Cardiac muscle cell (in vitro differentiated cells and primary cell): ENCODE results near the gene LPIN3. TPM values are rescaled to one million over a fixed set of nuclear protein-coding genes. Genes with fewer than 3 reads are reported as not detected.

Experiments
- DNase-seq, 2 donors: peaks; one replicate each; pipeline versions ENCODE4 v3.0.0 to v3.0.0-alpha.2; 2010 to 2017; ENCODE audit warnings: low read depth in 1 of 2, low spot score in 1 of 2
- H3K27ac ChIP-seq: fragments of 200-600 bp; sonication (generic); 2 replicates; pipeline ENCODE4 v1.5.1; 2016
- H3K27me3 ChIP-seq: fragments of 200-600 bp; sonication (generic); 2 replicates; pipeline ENCODE4 v1.6.0; 2016; ENCODE audit warnings: control low read depth
- H3K36me3 ChIP-seq: fragments of 200-600 bp; sonication (generic); 2 replicates; pipeline ENCODE4 v1.5.1; 2016; ENCODE audit warnings: control low read depth
- H3K4me1 ChIP-seq: fragments of 200-600 bp; sonication (generic); 2 replicates; pipeline ENCODE4 v1.8.1; 2017; ENCODE audit warnings: low read depth, mild to moderate bottlenecking, mixed run types
- H3K4me3 ChIP-seq: fragments of 200-600 bp; sonication (generic); 2 replicates; pipeline ENCODE4 v1.5.1; 2016; ENCODE audit warnings: mild to moderate bottlenecking
- H3K9me3 ChIP-seq: fragments of 200-600 bp; sonication (generic); 2 replicates; pipeline ENCODE4 v1.5.1; 2017; ENCODE audit warnings: low read depth, mild to moderate bottlenecking, control low read depth
- polyA plus RNA-seq: library from polyadenylated mRNA; unstranded; fragments of >200 nt; fragmentation: Nextera tagmentation; extraction: Ambion mirVana; gene quantifications from 2 replicates; pipeline ENCODE4 v1.2.1, GENCODE V29; 2016
- total RNA-seq: library from RNA; depleted of rRNA; stranded (reverse); fragments of >200 nt; gene quantifications from 2 replicates; pipeline ENCODE4 v1.2.3, GENCODE V29; 2016
- TF ChIP-seq, protein P1 (sequence below): IDR thresholded peaks from 2 replicates; pipeline ENCODE4 v1.5.1; 2012; ENCODE audit warnings: low read depth, mild to moderate bottlenecking, low read length

LPIN3 gene
- total and polyA plus RNA-seq, 2 experiments from 2014 or later: 11.2 to 17.0 TPM

- no peaks in the 10 kb centered on the region for H3K36me3 ChIP-seq
- TF ChIP-seq, protein P1, sequence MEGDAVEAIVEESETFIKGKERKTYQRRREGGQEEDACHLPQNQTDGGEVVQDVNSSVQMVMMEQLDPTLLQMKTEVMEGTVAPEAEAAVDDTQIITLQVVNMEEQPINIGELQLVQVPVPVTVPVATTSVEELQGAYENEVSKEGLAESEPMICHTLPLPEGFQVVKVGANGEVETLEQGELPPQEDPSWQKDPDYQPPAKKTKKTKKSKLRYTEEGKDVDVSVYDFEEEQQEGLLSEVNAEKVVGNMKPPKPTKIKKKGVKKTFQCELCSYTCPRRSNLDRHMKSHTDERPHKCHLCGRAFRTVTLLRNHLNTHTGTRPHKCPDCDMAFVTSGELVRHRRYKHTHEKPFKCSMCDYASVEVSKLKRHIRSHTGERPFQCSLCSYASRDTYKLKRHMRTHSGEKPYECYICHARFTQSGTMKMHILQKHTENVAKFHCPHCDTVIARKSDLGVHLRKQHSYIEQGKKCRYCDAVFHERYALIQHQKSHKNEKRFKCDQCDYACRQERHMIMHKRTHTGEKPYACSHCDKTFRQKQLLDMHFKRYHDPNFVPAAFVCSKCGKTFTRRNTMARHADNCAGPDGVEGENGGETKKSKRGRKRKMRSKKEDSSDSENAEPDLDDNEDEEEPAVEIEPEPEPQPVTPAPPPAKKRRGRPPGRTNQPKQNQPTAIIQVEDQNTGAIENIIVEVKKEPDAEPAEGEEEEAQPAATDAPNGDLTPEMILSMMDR: no peak
- no peak overlapping the region for H3K4me3 ChIP-seq
- no peaks in the 10 kb centered on the region for H3K27me3 ChIP-seq
- peak in 1 of 2 donors; percentile 82 for DNase-seq
- H3K27ac ChIP-seq: no peak overlapping the region
- H3K9me3 ChIP-seq: no peaks in the 10 kb centered on the region
- no peaks in the 10 kb centered on the region for H3K4me1 ChIP-seq
Measured at GRCh38 chr20:41398408-41398807, 57.8 kb downstream of the LPIN3 start.

GRCh38 chr20:41403604-41404003, 63.0 kb downstream of the LPIN3 start:
- Histone ChIP-seq H3K9me3 (no peaks in the 10 kb centered on the region), H3K4me3 (no peak overlapping the region), H3K36me3 (peaks cover 25% of the 10 kb centered on the region), H3K4me1 (no peaks in the 10 kb centered on the region), H3K27ac (no peak overlapping the region), H3K27me3 (no peaks in the 10 kb centered on the region)
- no peak for DNase-seq
- TF ChIP-seq, protein P1: no peak

- DNase-seq: no peak
- TF ChIP-seq, protein P1: no peak
- no peaks in the 10 kb centered on the region for H3K9me3 ChIP-seq
- no peaks in the 10 kb centered on the region for H3K27me3 ChIP-seq
- H3K36me3 ChIP-seq: peaks cover 38% of the 10 kb centered on the region
- no peak overlapping the region for H3K27ac ChIP-seq
- H3K4me1 ChIP-seq: no peaks in the 10 kb centered on the region
- H3K4me3 ChIP-seq: no peak overlapping the region
Measured at GRCh38 chr20:41405436-41405835, 64.8 kb downstream of the LPIN3 start.

- no peak for DNase-seq
- no peak overlapping the region for H3K4me3 ChIP-seq
- no peaks in the 10 kb centered on the region for H3K9me3 ChIP-seq
- H3K36me3 ChIP-seq: peaks cover 43% of the 10 kb centered on the region
- no peaks in the 10 kb centered on the region for H3K4me1 ChIP-seq
- H3K27ac ChIP-seq: no peak overlapping the region
- TF ChIP-seq, protein P1: no peak
- H3K27me3 ChIP-seq: no peaks in the 10 kb centered on the region
Measured at GRCh38 chr20:41406353-41406752, 65.7 kb downstream of the LPIN3 start.

DNA sequence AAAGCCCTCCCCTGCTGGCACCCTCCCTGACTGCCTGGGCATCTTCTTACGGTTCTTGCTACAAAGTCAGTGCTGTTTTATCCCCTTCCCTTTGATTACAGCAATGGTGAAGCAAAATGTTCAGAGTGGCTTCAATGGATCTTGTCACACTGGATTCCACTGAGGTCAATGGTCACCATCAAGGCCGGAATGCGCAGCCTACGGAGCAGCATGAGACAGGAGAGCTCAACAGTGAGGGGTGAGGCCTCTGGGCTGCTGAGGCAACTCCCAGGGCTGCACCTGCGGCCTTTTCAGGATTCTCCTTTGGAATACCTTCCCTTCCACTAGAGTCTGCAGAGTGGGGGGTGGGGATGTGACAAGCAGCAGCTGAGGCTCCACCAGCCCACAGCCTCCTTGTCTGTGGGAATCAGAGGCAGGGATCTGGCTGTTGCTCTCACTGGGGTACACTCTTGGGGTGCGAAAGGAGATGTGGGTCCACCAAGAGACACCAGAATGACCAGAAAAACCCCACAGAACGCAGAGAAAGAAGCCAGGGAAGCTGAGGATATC, 66.3 kb downstream of the LPIN3 start:
- no peaks in the 10 kb centered on the region for H3K9me3 ChIP-seq
- DNase-seq: no peak
- H3K4me1 ChIP-seq: peaks cover 3% of the 10 kb centered on the region
- H3K27ac ChIP-seq: no peak overlapping the region
- TF ChIP-seq, protein P1: no peak
- H3K27me3 ChIP-seq: no peaks in the 10 kb centered on the region
- H3K4me3 ChIP-seq: no peak overlapping the region
- H3K36me3 ChIP-seq: peaks cover 47% of the 10 kb centered on the region
